Limb (tissue), 2 donors: ENCODE data around the gene PLEKHM2.
"Not testable (repeated sequence)": the region's sequence is repeated elsewhere in the genome, so short reads cannot be mapped to it uniquely, and the experiment has no call there.

Experiments
- DNase-seq, 2 donors: peaks; one replicate each; pipeline ENCODE4 v3.0.0-alpha.2; 2016; ENCODE audit errors: extremely low spot score in 2 of 2

Gene PLEKHM2

GRCh38 chr1:15676688-15677661, 7.1 kb upstream of the PLEKHM2 start:
- DNase-seq = no peak

- no peak for DNase-seq
Observed at GRCh38 chr1:15678578-15678977, 5.5 kb upstream of the PLEKHM2 start.

GRCh38 chr1:15680131-15680530, 4.0 kb upstream of the PLEKHM2 start:
- no peak for DNase-seq

- DNase-seq = no peak
Observed at GRCh38 chr1:15680561-15681348, 3.4 kb upstream of the PLEKHM2 start.

GRCh38 chr1:15681349-15682292, 2.5 kb upstream of the PLEKHM2 start:
- DNase-seq = no peak

- DNase-seq = no peak
Observed at GRCh38 chr1:15682936-15683341, 1.2 kb upstream of the PLEKHM2 start.

- no peak for DNase-seq
Observed at GRCh38 chr1:15683345-15684039, 628 bp upstream of the PLEKHM2 start.

GRCh38 chr1:15684468-15685291, 560 bp downstream of the PLEKHM2 start:
- DNase-seq = peak in 1 of 2 donors; percentile 71

GRCh38 chr1:15685820-15686219, 1.7 kb downstream of the PLEKHM2 start:
- DNase-seq = no peak

- no peak for DNase-seq
Observed at GRCh38 chr1:15687446-15687845, 3.3 kb downstream of the PLEKHM2 start.

- DNase-seq = no peak
Observed at GRCh38 chr1:15690317-15690716, 6.2 kb downstream of the PLEKHM2 start.

- peak in 1 of 2 donors; percentile 47 for DNase-seq
Observed at GRCh38 chr1:15691434-15692032, 7.4 kb downstream of the PLEKHM2 start.

GRCh38 chr1:15692121-15692682, 8.1 kb downstream of the PLEKHM2 start:
- no peak for DNase-seq

GRCh38 chr1:15693371-15693770, 9.3 kb downstream of the PLEKHM2 start:
- no peak for DNase-seq

GRCh38 chr1:15696956-15697521, 12.9 kb downstream of the PLEKHM2 start:
- DNase-seq = no peak

- no peak for DNase-seq
Observed at GRCh38 chr1:15698201-15698600, 14.1 kb downstream of the PLEKHM2 start.

- not testable (repeated sequence) for DNase-seq
Observed at GRCh38 chr1:15699321-15699720, 15.2 kb downstream of the PLEKHM2 start.

GRCh38 chr1:15700508-15700907, 16.4 kb downstream of the PLEKHM2 start:
- no peak for DNase-seq

GRCh38 chr1:15701784-15702183, 17.7 kb downstream of the PLEKHM2 start:
- no peak for DNase-seq
